Right lobe of liver (tissue), 4 donors: ENCODE results near the gene SCN11A.
A peak's percentile ranks its signal among the peaks of the same experiment; 100 is the strongest.

ENCODE experiments used
- CTCF ChIP-seq, 4 donors: fragments of 200-600 bp in 3 of 4; fragments of 450-650 bp in 1 of 4; IDR thresholded peaks; one replicate each; pipeline versions ENCODE4 v1.5.1 to v1.8.0; 2016 to 2022; ENCODE audit warnings: antibody characterized with exemption in 4 of 4, mild to moderate bottlenecking in 2 of 4
- POLR2A ChIP-seq: fragments of 450-650 bp; IDR thresholded peaks from one replicate; pipeline ENCODE4 v1.6.1; 2017; ENCODE audit warnings: antibody characterized with exemption, mild to moderate bottlenecking
- donor health status: DM: no; HTN: no; CAD: no.
- donor health status: DM: no; HTN: no; CAD: no.
- donor health status: DM: no; HTN: yes; CAD: no.

- TF ChIP-seq CTCF (IDR thresholded peaks at IDR 0.05): peak in 3 of 4 donors; percentile 3 to 33 (median 29)
- no peak for TF ChIP-seq POLR2A
These were observed 13.5 kb upstream of the SCN11A start for GRCh38 chr3:39065197-39065596.
